Pulmonary artery endothelial cell (primary cell): ENCODE measurements around the gene JAZF1. TPM values are rescaled to one million over a fixed set of nuclear protein-coding genes. Genes with fewer than 3 reads are reported as not detected.

Experiments
- DNase-seq: peaks from one replicate; pipeline ENCODE4 v3.0.0-alpha.2; 2011; ENCODE audit warnings: low read depth, low spot score
- total RNA-seq: library from RNA; depleted of rRNA; stranded (reverse); fragments of >200 nt; gene quantifications from 2 replicates; pipeline ENCODE4 v1.2.3, GENCODE V29; 2014

Gene JAZF1
- total RNA-seq, 1 donor from 2014 or later = 5.5 TPM

DNA sequence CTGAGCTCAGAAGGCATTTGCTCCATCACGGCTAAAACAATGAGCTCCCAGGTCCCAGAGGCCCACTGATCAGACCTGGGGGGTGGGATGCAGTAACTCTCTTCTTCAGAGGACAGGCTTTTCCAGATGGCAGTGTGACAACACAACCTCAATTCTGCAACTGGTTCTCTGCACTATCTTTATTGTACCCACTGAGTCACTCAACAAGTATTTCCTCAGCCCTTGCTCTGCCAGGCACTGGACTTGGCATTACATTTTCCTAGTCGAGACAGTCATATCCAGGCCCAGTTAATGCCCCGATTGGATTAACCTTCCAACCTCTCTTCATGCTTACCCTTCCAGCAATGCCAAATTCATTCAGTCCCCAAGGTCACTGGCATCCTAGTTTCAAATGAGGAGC lies 72.6 kb downstream of the JAZF1 start:
- no peak for DNase-seq

DNA sequence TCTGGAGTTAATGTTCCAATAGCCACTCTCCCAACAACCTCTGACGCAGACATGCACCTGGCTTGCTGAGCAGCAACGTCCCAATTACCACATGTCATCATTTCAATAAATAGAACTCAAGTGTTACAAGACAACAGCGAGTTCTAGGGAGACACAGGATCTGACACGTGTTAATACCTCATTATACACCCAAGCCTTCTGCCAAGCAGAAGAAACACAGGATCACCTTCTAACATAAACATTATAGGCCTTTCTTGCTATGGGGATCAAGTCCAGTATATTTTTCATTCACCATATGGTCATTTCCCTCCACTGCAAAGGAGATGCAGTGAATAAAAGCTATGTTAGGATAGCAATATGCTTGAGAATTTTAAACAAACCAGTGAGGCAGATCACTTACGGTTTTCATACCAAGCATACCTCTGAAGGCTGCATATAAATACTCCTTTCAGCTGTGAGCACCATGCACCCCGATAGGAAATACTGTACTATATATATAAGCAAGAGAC lies 74.2 kb downstream of the JAZF1 start:
- no peak for DNase-seq

DNA sequence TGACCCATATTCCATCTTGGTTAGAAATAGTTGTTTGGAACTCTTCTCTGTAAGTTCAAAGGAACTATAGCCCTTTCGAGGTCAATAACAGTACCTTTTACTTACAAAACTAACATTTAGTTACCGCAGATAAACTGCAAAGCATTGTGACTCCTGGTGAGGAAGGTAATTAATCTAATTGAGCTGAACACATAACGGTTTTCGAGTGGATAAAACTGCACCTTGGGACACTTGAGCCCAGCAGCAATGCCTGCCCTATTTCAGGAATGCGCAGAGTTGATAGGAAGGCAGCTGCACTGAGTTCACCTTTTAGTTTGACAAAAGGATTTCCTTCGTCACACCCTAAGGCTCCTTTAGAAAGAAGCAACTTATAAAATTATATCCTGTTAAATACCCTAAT lies 75.4 kb downstream of the JAZF1 start:
- DNase-seq = no peak

DNA sequence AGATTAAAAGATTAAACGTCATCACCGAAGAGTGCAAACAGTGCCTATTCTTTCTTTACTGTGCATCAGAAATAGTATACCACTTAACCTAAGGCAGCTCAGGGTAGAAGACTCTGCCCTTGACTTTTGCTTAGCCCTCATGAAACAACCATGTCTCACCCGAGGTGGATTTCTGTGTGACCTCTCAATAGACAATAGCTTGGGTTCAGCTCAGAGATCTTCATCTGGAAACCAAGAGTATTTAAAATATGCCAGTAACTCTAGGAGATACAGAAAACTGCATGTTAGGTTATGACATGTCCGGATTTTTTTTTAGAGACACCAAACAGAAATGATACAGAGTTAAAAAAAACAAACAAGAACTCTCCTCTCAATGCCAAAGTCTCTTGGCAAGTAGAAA lies 75.8 kb downstream of the JAZF1 start:
- no peak for DNase-seq

DNA sequence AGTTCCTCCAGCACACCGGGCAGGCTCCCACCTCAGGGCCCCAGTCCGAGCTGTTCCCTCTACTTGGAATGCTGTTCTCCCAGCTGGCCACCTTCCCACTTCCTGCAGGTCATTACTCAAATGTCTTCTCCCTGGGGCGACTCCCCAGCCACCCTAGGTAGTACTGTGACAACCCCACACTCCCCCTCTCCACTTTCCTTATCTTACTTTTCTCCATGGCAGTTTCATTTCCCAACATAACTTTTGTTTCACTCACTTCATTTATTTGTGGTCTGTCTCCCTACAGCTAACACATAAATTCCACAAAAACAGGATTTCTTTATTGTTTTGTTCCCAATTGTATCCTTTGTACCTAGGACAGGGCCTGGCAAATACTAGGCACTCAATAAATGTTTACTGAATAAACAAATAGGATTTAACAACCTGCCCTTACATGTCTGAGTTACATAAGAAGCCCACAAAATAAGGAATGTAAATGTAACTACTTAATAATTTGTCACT lies 76.5 kb downstream of the JAZF1 start:
- no peak for DNase-seq

DNA sequence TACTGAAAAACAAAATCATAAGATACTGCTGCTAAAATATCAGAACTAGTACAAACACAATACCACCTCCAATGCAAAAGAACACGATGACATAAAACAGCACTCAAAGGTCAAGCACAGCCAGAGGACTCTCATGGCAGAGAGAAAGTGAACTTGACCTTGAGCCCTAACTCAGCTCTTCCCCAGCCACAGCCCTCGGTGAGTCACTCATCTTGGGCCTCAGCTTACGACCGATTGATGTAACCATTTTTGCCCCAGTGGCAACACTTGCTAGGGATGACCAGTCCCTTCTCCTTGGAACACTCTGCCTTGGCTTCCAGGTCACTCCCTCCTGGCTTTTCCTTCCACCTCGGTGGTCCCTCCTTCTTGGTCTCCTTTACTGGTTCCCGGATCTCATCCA lies 77.8 kb downstream of the JAZF1 start:
- no peak for DNase-seq

DNA sequence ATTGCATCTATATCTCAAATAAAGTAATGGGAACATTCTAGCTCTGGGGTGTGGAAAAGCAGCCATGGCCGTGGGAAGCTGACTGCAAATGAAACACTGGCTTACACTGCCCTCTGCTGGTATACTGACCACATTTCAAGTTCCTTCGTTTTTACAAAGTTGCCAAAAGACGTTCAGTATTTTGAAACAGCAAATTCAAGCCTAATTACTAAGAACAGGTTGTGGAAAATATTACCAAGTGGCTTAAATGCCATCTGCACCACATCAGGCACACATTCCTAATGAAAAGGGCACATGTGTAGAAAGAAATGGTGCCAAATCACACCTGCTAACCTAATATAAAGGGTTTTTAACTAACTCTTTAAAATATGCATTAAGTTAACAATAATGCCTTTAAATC lies 83.9 kb downstream of the JAZF1 start:
- peak; percentile 24 for DNase-seq

DNA sequence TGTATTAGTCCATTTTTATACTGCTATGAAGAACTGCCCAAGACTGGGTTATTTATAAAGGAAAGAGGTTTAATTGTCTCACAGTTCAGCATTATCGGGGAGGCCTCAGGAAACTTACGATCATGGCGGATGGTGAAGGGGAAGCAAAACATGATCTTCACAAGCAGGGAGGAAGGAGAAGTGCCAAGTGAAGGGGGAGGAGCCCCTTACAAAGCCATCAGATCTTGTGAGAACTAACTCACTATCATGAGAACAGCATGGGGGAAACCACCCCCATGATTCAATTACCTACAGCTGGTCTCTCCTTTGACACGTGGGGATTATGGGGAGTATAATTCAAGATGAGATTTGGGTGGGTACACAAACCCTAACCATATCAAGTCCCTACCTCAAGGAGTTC lies 85.4 kb downstream of the JAZF1 start:
- DNase-seq = no peak

DNA sequence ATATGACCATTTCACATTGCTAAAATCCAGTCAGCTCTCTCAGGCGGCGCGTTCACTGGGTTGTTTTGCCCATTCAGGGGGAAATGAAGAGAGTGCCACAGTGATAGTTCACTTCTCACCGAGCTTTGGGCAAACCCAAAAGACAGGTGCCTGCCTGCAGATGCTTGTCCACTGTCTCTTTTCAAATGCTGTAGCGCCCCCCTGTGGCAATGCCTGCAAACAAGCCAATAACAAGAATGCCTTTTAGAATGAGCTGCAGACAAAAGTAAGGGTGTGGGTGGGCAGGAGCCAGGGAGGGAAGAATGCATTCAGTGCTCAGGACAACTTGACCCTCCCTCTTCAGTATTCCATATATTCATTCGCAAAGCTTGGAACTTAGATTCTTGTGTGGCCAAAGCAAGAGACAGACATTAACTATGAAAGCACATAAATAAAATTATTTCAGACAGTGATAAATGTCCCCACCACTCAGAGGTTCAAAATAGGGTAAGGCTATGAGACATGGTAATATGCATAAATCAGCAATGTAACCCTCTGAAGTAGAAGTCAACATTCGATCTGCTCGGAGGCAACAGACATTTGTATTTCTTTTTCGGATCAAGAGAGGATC lies 86.9 kb downstream of the JAZF1 start:
- no peak for DNase-seq

DNA sequence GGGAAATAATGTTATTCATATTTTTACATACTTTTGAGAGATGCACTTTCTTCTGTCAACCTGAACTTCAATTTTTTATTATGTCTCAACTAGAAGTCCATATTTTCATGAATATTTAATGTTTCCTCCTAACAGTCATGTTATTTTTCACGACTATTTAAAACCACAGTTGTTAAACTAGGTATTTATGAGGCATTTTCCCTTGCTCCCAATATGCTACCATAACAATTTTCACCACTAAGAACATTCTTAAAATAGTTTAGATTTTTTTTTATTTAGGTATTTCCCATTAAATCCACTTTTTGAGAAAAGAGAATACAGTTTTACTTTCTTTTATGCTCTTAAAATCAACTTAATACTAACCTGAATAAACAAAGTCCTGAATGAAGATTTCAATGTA lies 89.4 kb downstream of the JAZF1 start:
- DNase-seq = no peak

DNA sequence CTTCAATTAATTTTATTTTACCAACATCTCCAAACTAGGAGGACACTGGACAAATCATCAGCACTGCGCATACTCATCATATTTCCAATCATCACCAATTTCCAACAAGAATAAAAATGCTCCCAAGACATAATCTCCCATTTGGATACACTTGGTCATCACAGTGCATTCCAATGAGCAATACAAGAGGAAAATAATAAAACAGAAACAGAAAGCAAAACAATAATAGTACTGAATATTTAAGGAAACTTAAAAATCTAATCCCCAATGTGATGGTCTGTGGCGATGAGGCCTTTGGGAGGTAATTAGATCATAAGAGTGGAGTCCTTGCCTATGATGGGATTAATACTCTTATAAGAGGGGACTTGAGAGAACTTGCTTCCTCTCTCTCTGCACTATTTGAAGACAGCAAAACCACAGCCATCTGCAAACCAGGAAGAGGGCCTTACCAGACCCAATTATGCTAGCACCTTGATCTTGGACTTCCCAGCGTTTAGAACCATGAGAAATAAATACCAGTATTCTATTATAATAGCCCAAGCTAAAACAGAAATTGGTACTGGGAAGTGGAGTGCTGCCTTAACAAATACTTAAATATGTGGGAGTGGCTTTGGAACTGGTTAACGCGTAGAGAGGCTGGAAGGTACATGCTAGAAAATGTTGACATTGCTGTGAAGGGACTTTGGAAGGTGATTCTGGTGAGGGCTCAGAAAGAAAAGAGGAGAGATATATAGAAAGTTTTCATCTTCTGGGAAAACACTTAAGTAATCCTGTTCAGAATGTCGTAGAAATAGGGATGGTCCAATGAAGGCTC lies 91.5 kb downstream of the JAZF1 start:
- no peak for DNase-seq

DNA sequence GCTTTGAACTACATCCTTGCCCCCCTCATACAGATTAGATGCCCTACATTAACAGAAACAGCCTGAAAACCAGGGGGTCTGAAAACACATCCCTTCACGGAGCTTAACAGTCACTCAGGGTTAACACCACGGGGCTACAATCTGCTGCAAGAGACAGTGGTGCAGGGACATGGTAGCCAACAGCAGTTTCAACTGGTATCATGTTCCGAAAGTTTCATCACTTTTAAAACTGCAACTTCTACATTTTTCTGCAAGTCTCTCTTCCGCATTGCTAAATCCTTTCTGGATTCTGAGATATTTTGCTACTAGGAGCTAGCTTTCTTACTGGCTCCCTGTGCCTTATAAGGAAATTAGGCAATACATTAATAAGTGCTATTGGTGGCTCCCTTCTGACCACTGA lies 92.6 kb downstream of the JAZF1 start:
- no peak for DNase-seq

DNA sequence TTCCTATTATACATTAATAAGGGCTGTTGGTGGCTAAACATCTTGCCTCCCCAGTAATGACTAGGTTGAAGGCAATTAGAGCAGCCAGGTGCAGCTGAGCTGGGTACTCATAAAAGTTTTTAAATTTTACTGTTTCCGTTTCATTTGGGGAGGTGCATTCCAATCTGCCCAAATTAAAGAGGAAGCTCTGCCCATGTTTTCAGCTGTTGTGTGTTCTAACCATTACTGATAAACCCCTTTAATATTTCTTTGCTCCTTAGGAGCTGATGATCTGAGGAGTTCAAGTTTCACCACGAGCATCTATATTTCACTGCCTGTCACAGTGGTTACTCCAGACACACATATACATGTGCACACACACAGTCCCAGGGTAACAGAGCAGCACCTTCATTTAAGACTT lies 94.4 kb downstream of the JAZF1 start:
- DNase-seq = no peak

DNA sequence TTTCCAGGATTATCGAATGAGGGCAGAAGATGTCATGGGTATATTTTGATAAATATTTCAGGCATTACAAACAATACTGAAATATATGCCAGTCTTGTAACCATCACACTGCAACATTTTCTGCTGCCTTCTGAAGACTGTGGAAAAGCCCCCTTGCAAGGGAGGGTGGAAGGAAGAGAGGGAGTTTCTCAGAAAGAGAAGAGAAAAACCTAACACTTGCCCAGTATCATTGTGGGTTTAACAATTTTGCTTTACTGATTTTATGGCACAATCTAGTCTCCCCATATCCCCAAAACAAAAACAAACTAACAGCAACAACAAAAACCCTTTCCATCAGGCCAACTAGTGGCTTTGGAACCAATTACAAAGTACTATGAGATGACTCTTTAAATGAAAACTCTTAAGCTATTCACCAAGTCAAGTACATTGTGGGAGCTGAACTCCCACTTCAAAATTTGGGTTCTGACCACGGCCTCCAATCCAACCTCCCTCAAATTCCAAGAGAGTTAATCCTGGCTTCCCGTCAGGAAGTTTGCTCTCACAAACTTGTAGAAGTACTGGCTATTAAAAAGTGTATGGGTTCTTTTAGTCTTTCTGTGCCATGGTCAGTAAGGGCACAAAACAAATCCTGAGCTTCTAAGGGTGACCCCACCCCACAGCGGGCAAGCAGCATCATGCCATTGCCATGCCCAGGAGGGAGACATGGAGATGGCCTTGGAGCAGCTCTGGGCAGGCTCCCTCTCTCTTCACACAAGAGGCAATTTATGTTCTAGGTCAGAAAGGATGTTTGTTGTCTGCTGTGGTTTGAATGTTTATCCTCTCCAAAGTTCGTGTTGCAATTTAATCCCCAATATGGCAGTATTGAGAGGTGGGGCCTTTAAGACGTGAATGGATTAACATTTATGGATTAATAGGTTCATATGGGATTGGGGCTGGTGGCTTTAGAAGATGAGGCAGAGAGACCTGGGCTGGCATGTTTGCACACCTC lies 96.3 kb downstream of the JAZF1 start:
- no peak for DNase-seq

DNA sequence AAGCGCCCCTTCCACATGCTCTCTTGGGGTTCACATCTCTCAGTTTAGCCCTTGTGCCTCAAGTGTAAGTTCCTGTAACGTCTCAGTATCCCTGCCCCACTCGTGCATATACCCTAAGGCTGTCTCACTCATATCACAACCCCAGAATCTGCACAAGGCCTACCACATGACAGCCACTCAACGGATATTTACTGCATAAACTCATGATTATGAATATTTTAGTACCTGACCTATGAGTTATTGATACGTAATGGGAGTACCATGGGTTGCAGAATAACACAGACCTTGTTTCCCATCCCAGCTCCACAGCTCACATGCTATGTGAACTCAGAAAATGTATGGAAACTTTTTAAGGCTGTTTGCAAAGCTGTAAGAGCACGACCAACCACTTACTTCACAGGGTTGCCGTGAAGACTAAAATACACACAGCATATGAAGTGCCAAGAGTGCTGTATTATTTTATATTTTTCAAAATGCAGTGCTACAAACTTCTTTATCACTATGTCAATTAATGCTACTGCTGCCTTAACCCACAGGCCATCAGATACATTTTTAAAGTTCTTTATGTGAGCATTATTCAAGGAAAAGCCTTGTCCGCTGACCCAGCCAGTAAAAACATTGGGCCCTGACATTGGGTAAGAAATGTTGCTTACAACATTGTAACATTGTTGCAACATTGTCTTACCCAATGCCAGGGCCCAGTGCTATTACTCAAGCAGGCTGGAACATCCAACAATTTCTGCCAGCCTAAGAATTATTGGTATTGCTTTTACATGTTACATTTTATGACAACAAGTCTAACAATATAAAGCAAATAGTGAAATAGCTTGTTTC lies 97.2 kb downstream of the JAZF1 start:
- no peak for DNase-seq

DNA sequence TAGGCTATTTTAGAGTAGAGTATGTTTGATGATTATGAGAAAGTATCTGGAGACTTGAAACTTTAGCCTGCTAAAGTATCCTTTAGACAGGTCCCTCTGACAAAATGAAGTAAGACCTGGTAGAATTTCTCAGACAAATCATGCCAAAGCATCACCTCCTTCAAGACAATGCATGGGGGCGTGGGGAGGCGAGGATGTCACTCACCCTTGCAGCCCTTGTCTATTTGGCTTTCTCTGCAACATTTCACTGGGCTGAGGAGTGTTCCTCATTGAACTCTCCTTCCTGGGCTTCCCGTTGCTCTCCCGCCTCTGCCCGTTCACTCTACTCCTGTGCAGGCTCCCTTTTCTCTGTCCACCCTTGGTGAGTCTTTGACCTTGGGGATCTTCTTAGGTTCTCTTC lies 98.5 kb downstream of the JAZF1 start:
- no peak for DNase-seq

DNA sequence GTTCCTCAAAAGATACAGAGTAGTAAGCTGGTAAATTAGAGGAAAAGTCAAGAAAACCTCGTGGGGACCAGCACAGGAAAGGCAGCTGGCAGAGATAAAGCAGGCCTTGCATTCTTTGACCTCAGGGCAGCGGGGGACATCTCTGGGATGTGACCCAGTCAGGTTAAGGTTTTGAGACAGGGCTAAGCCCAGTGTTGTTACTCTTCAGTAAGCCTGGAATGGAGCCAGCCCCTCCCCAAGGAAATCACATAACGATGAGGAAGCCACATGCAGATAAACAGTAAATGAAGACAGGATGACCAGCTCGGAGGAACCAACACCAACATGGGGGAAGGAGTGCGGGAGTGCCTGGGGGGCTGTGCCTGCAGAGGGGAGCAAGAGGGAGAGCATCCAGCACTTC lies 99.6 kb downstream of the JAZF1 start:
- DNase-seq = no peak

DNA sequence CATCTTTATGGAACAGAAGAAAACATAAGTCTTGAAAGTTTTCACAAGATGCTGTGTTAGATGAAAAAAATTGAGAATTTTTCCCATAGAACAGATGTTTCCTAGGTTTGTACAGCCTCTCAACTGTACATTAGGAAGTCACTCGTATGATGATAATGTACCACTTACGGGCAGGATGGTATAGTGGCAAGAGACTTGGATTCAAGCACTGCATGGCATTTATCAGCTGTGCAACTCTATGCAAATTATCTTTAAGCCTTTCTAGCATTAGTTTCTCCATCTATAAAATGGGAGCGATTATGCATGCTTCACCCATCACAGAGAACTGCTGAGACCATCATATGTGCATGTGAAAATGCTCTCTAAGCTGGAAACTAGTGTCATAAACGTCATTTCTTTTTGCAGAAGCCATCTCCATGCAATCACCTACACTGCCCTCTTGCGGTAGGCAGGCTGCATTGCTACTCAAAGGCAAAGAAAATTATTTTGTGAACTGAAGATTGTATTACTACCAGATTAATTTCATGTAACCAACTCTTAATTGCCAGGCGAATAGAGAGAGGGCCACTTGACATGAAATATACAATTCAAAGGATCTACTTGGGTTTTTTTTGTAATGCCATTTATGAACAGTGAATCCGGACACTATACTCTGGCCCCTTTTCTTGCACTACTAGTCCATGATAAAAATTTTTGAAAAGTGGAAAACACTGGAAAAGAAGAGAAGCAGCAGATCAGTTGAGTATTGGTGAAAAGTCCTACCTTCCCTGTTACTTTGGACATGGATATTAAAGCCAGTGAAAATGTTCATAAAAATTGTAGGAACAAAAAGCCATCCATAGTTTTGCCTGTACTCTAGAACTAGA lies 102.3 kb downstream of the JAZF1 start:
- DNase-seq = no peak

DNA sequence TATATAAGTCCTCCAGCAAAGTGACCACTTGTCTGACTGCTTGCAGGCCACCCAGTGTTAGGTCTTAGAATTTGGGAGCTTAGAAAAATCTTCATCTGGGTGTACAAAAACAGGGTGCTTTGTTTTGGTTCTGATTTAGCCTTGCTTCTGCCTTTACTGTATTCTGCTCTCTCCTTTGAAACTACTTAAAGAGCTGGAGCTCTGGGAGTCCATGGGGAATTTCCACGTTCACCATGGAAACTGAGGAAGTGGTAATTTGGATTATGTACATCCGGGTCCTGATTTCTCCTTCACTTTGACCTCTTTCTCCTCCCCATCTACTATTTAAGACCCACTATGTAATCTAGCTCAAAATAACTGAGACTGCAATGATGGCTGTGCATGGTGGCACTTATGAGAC lies 103.0 kb downstream of the JAZF1 start:
- DNase-seq = no peak
